LNCaP clone FGC (cell line): ENCODE results near the gene LIPG.
A peak's percentile ranks its signal among the peaks of the same experiment; 100 is the strongest.

Source experiments
- DNase-seq: peaks from one replicate; pipeline ENCODE4 v3.0.0-alpha.2; 2011; ENCODE audit warnings: low read depth
- H3K4me3 ChIP-seq: 2 replicates; pipeline ENCODE4 v1.5.1; 2011; ENCODE audit warnings: mild to moderate bottlenecking, low read depth, low read length, control low read depth
- TF ChIP-seq, protein P1 (sequence below): IDR thresholded peaks from 2 replicates; pipeline ENCODE4 v1.5.1; 2012; ENCODE audit warnings: mild to moderate bottlenecking; ENCODE audit not compliant: control insufficient read depth, insufficient read depth; ENCODE audit errors: extremely low read depth

LIPG gene

DNA sequence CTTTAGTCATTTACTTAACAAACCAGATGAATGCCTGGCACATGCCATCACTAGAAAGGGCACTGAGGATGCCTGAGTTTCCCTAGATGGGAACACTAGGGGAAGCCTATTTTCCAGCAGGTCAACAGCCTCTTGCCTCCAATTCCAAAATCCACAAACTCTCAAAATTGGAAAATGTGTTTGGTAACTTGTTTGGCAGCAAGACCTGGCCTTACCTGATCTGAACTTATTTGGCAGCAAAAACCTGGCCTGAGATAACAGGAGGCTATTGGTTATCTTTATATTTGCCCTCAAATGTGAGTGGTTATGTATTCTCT lies 2.6 kb downstream of the LIPG start:
- H3K4me3 ChIP-seq: no peak overlapping the region
- no peak for DNase-seq
- TF ChIP-seq, protein P1, sequence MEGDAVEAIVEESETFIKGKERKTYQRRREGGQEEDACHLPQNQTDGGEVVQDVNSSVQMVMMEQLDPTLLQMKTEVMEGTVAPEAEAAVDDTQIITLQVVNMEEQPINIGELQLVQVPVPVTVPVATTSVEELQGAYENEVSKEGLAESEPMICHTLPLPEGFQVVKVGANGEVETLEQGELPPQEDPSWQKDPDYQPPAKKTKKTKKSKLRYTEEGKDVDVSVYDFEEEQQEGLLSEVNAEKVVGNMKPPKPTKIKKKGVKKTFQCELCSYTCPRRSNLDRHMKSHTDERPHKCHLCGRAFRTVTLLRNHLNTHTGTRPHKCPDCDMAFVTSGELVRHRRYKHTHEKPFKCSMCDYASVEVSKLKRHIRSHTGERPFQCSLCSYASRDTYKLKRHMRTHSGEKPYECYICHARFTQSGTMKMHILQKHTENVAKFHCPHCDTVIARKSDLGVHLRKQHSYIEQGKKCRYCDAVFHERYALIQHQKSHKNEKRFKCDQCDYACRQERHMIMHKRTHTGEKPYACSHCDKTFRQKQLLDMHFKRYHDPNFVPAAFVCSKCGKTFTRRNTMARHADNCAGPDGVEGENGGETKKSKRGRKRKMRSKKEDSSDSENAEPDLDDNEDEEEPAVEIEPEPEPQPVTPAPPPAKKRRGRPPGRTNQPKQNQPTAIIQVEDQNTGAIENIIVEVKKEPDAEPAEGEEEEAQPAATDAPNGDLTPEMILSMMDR: no peak

DNA sequence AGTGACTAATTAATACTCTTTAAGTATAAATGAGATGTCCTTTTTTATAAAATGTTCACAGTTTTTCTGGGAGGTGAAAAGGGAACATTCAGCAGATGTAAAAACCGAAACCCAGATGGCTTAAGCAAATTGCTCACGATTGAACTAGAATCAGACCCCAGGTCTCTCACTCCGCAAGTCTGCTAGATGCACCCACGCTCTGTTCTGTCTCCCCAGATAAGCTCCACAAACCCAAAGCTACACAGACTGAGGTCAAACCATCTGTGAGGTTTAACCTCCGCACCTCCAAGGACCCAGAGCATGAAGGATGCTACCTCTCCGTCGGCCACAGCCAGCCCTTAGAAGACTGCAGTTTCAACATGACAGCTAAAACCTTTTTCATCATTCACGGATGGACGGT lies 3.2 kb downstream of the LIPG start:
- TF ChIP-seq, protein P1: no peak
- no peak for DNase-seq
- H3K4me3 ChIP-seq: no peak overlapping the region

DNA sequence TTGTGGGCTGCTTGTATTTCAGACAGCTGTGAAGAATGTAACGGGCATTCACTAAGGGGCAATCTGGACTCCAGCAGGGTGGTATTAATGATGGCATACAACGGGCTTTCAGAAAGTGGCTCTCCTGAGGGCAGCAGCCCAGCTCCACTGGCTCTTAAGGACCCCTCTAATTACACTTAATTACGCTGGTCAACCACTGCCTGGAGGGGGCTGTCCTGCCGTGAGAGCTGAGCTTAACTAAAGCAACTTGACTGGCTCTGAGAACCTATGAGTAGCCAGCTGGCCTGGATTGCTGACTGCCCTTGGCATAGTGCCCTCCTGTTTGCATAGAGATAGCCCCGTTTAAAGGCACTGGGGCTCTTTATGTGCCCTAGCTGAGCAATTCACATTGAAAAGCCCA lies 3.8 kb downstream of the LIPG start:
- peak; percentile 39 for DNase-seq
- TF ChIP-seq, protein P1: no peak

DNA sequence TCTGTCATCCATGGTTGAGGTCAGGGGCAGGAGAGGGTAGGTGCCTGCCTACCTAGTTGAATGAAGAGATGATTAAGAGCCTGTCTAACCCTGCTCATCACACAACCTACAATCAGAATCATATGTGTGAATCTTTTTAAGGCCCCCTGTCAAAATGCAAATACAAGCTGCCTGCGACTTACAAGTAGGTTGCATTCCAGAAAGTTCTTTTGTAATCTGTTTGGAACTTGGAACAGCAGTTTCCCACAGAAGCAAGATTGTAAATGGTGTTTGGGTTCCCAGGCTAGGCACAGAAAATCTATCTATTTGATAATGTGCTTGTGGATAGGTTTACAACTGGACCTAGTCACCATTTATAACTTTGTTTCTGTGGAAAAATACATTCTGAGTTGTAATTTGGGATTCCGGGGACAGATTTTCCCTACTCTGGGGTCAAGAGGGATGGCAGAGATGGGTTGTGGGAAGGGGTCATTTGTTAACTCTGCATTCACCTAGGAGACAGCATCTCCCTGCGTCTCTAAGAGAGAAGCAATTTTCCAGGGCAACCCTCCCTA lies 4.4 kb downstream of the LIPG start:
- TF ChIP-seq, protein P1: no peak
- DNase-seq: no peak
- no peak overlapping the region for H3K4me3 ChIP-seq

More for the DNA sequence above, 3.8 kb downstream of the LIPG start:
- H3K4me3 ChIP-seq: no peak overlapping the region

DNA sequence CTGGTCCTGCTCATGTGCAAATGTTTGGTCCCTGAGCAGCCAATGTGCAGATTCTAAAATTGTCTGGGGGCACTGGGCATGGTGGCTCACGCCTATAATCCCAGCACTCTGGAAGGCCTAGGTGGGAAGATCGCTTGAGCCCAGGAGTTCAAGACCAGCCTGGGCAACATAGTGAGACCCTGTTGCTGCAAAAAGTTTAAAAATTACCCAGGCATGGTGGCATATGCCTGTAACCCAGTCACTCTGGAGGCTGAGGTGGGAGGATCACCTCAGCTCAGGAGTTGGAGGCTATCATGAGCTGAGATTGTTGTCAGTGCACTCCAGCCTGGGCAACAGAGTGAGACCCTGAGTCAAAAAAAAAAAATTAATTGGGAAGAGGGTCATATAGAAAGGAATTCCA lies 5.1 kb downstream of the LIPG start:
- DNase-seq: no peak
- TF ChIP-seq, protein P1: no peak
- no peak overlapping the region for H3K4me3 ChIP-seq

DNA sequence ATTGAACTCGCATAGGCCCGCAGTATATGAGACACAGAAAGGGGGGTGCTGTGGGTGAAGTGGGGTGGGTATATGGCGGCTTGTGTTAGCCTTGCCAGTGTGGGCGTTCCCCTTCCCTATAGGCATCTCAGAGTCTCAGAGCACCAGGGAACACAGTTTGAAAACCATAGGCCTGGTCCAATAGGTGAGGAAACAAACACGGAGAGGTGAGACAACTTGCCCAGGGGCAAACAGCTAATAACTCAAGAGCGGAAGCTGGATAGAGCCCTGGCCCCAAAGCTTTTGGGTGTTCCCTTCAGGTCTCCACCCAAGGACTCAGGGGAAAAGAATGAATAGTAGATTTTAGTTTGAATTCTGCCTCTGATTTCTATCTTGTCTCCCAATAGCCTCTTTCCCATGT lies 7.9 kb downstream of the LIPG start:
- TF ChIP-seq, protein P1: no peak
- DNase-seq: no peak

DNA sequence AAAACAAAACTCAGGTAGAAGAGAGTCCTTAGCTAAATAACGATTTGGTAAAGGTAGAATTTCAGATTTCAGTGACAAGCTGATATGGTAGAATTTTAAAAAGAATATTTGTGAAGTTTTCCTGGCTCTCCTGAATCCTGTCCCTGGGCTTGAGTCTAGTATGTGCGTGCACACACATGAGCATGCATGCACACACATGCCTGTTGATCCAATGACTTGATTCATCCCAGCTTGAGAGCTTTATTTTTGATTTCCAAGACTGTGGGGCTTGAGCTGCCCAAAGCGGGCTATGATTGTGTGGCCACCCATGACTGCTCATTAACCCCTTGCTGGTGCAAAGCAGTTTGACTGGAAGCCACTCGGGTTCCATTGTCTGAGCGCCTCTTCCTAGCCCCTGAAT lies 9.0 kb downstream of the LIPG start:
- DNase-seq: no peak
- H3K4me3 ChIP-seq: no peak overlapping the region
- TF ChIP-seq, protein P1: no peak

More for the DNA sequence above, 7.9 kb downstream of the LIPG start:
- H3K4me3 ChIP-seq: no peak overlapping the region
